SK-N-SH (cell line): ENCODE results near the gene NOL4L. TPM values are rescaled to one million over a fixed set of nuclear protein-coding genes. Genes with fewer than 3 reads are reported as not detected.

Experiments used
- CTCF ChIA-PET: fragments of 300-600, 350-600 bp; formaldehyde crosslinking; extraction: SDS; loops from one replicate; lab custom pipeline; 2021; lab: Yijun Ruan, JAX
- POLR2A ChIA-PET: fragments of 350-600 bp; sonication (Branson Sonifier 250); formaldehyde crosslinking; extraction: SDS; loops from one replicate; lab custom pipeline; 2020; ENCODE audit warnings: antibody characterized with exemption, inconsistent platforms; lab: Yijun Ruan, JAX
- DNase-seq: peaks from one replicate; pipeline ENCODE4 v3.0.0; 2012
- H2AFZ ChIP-seq: fragments of 200-600 bp; sonication (generic); 2 replicates; pipeline ENCODE4 v1.8.1; 2016; ENCODE audit warnings: antibody characterized with exemption, mild to moderate bottlenecking, low read depth
- H3F3A ChIP-seq: fragments of 200-600 bp; sonication (generic); replicated peaks from 2 replicates; pipeline ENCODE3; 2016; ENCODE audit warnings: antibody characterized with exemption, mild to moderate bottlenecking; ENCODE audit not compliant: insufficient read depth
- H3K27ac ChIP-seq, 2 experiments: fragments of 200-500 bp in 1 of 2; fragments of 200-600 bp in 1 of 2; sonication (Bioruptor generic) in 1 of 2; sonication (generic), shearing (Covaris generic) in 1 of 2; 2 replicates each; pipeline versions ENCODE4 v1.5.1 to v1.6.1; 2014 to 2016; ENCODE audit warnings: low read depth in 2 of 2, inconsistent platforms in 1 of 2, low read length in 1 of 2, mild to moderate bottlenecking in 1 of 2, mixed read lengths in 1 of 2
- H3K27me3 ChIP-seq: fragments of 200-600 bp; sonication (generic), shearing (Covaris generic); 2 replicates; pipeline ENCODE4 v1.6.1; 2016; ENCODE audit warnings: mixed run types; ENCODE audit not compliant: insufficient read depth
- H3K36me3 ChIP-seq, 2 experiments: fragments of 200-500 bp in 1 of 2; fragments of 200-600 bp in 1 of 2; sonication (Bioruptor generic) in 1 of 2; sonication (generic) in 1 of 2; replicated peaks in 1 of 2; 2 replicates each; pipeline versions ENCODE3 to v1.5.1; 2014 to 2016; ENCODE audit warnings: low read length in 1 of 2, mild to moderate bottlenecking in 1 of 2; ENCODE audit not compliant: insufficient read depth in 2 of 2, control insufficient read depth in 1 of 2
- H3K4me1 ChIP-seq, 2 experiments: fragments of 200-500 bp in 1 of 2; fragments of 200-600 bp in 1 of 2; sonication (Bioruptor generic) in 1 of 2; sonication (generic), shearing (Covaris generic) in 1 of 2; 2 replicates each; pipeline versions ENCODE4 v1.5.1 to v1.6.1; 2014 to 2016; ENCODE audit warnings: low read depth in 1 of 2, low read length in 1 of 2, mixed run types in 1 of 2; ENCODE audit not compliant: insufficient read depth in 2 of 2, control insufficient read depth in 1 of 2
- H3K4me2 ChIP-seq: fragments of 200-600 bp; sonication (generic), shearing (Covaris generic); 2 replicates; pipeline ENCODE4 v1.6.1; 2017; ENCODE audit warnings: mixed run types
- H3K4me3 ChIP-seq, 2 experiments: fragments of 200-500 bp in 1 of 2; fragments of 200-600 bp in 1 of 2; sonication (Bioruptor generic) in 1 of 2; sonication (generic), shearing (Covaris generic) in 1 of 2; 2 replicates each; pipeline versions ENCODE4 v1.5.1 to v1.8.1; 2014 to 2016; ENCODE audit warnings: low read depth in 2 of 2, inconsistent platforms in 1 of 2, low read length in 1 of 2, mild to moderate bottlenecking in 1 of 2, mixed read lengths in 1 of 2, moderate library complexity in 1 of 2
- H3K79me2 ChIP-seq: fragments of 200-600 bp; sonication (generic); 2 replicates; pipeline ENCODE4 v1.8.1; 2017; ENCODE audit warnings: mild to moderate bottlenecking; ENCODE audit not compliant: insufficient read depth
- H3K9ac ChIP-seq: fragments of 200-600 bp; sonication (generic); 2 replicates; pipeline ENCODE4 v1.6.1; 2017; ENCODE audit warnings: mixed run types
- H3K9me2 ChIP-seq: fragments of 200-600 bp; sonication (generic); 2 replicates; pipeline ENCODE4 v1.6.1; 2017; ENCODE audit warnings: mixed run types
- H3K9me3 ChIP-seq: fragments of 200-600 bp; sonication (generic); 2 replicates; pipeline ENCODE4 v1.6.1; 2017; ENCODE audit warnings: mixed run types, mild to moderate bottlenecking, moderate library complexity
- H4K20me1 ChIP-seq: fragments of 200-600 bp; sonication (generic); 2 replicates; pipeline ENCODE4 v1.6.1; 2017; ENCODE audit warnings: mild to moderate bottlenecking, mixed run types; ENCODE audit not compliant: insufficient read depth
- CTCF ChIP-seq: fragments of 200-600 bp; sonication (generic); IDR thresholded peaks from 2 replicates; pipeline ENCODE4 v1.6.1; 2017; ENCODE audit warnings: antibody characterized with exemption, mild to moderate bottlenecking, moderate library complexity
- EP300 ChIP-seq, 2 experiments: IDR thresholded peaks; 2 replicates each; pipeline versions ENCODE4 v1.4.0 to v1.6.1; 2012; ENCODE audit warnings: borderline replicate concordance in 1 of 2, low read depth in 1 of 2, low read length in 1 of 2
- IRF3 ChIP-seq: fragments of 150-350 bp; IDR thresholded peaks from 2 replicates; pipeline ENCODE4 v1.6.1; 2016; ENCODE audit warnings: mild to moderate bottlenecking, low read depth, low read length
- RCOR1 ChIP-seq: fragments of 150-350 bp; IDR thresholded peaks from 2 replicates; pipeline ENCODE4 v1.6.1; 2017; ENCODE audit warnings: antibody characterized with exemption, low read length
- RXRA ChIP-seq: IDR thresholded peaks from 2 replicates; pipeline ENCODE4 v1.4.0; 2012; ENCODE audit warnings: low read depth, mild to moderate bottlenecking, borderline replicate concordance
- TEAD4 ChIP-seq: IDR thresholded peaks from 2 replicates; pipeline ENCODE4 v1.4.0; 2012; ENCODE audit warnings: mild to moderate bottlenecking, borderline replicate concordance; ENCODE audit not compliant: insufficient read depth
- USF1 ChIP-seq: IDR thresholded peaks from 2 replicates; pipeline ENCODE4 v1.4.0; 2012; ENCODE audit warnings: low read depth, borderline replicate concordance
- YY1 ChIP-seq: IDR thresholded peaks from 2 replicates; pipeline ENCODE4 v1.4.0; 2012; ENCODE audit warnings: low read depth, mild to moderate bottlenecking
- ZBTB33 ChIP-seq: IDR thresholded peaks from 2 replicates; pipeline ENCODE4 v1.4.0; 2012; ENCODE audit warnings: low read depth, borderline replicate concordance
- WGBS: methylation state at CpG from one replicate; pipeline ENCODE4 v1.1.6; 2017; ENCODE audit warnings: low lambda C conversion rate; 5-methylcytosine and 5-hydroxymethylcytosine counted together
- polyA plus RNA-seq, 3 experiments: library from polyadenylated mRNA; depleted of rRNA; stranded (reverse); fragments of >200 nt; gene quantifications; 2 replicates each; pipeline ENCODE4 v1.2.3, GENCODE V29; 2012

The NOL4L gene
- polyA plus RNA-seq, 1 of the 3 experiments (the other 2 are of a cell fraction), result 14.3 TPM

- peaks cover 5 to 55% of the 10 kb centered on the region in 2 experiments for H3K36me3 ChIP-seq
These were observed 131.5 kb downstream of the NOL4L start for GRCh38 chr20:32453467-32454163.

More at GRCh38 chr20:32453467-32454163, 131.5 kb downstream of the NOL4L start:
- 98% methylated on average over 18 of the region's 28 CpGs for WGBS
- peaks cover 25% of the 10 kb centered on the region for H4K20me1 ChIP-seq
- no peak overlapping the region for H3K9ac ChIP-seq
- H3K27ac ChIP-seq, result peak overlapping the region in 1 of 2 experiments; percentile 98; a peak in 1 of 4 replicates
- no peak overlapping the region for H3K4me3 ChIP-seq
- no peak overlapping the region for H3K4me2 ChIP-seq
- ChIA-PET CTCF (interaction anchor here (0.5 to 1.9 kb wide), 2 partner anchors 69 to 104 kb away, joined by 3 to 8 read pairs; no protein-coding TSS in a partner anchor), POLR2A (no interaction called here)
- no peaks in the 10 kb centered on the region for H3K9me3 ChIP-seq
- no peak for TF ChIP-seq RXRA
- no peak for TF ChIP-seq EP300 (IDR thresholded peaks at IDR 0.05; ENCODE audit: borderline replicate concordance in 1 of 2, low read depth in 1 of 2, low read length in 1 of 2)
- TF ChIP-seq YY1, result no peak
- no peak for TF ChIP-seq RCOR1
- TF ChIP-seq USF1, result no peak
- no peak for TF ChIP-seq IRF3
- TF ChIP-seq ZBTB33, result no peak
- no peak for TF ChIP-seq CTCF
- no peak for TF ChIP-seq TEAD4
- peaks cover 6% of the 10 kb centered on the region for H3F3A ChIP-seq
- H3K79me2 ChIP-seq, result peaks cover 36% of the 10 kb centered on the region; the same call in 1 of the 2 replicates
- H3K27me3 ChIP-seq, result no peaks in the 10 kb centered on the region
- no peak overlapping the region for H2AFZ ChIP-seq
- H3K4me1 ChIP-seq, result peaks cover 5 to 94% of the 10 kb centered on the region in 2 experiments; a peak in 3 of 4 replicates
- DNase-seq, result no peak
- no peaks in the 10 kb centered on the region for H3K9me2 ChIP-seq
